H54 (cell line): Measurements from ENCODE around the gene SLC38A10.
"Not testable (repeated sequence)": the region's sequence is repeated elsewhere in the genome, so short reads cannot be mapped to it uniquely, and the experiment has no call there.

ENCODE experiments used
- DNase-seq: peaks from one replicate; pipeline ENCODE4 v3.0.0; 2011; ENCODE audit warnings: low spot score, mixed read lengths; ENCODE audit not compliant: insufficient read length
- FAIRE-seq: peaks from 3 replicates; lab custom pipeline; 2011; peaks lifted over from hg19 to GRCh38; lab: Jason Lieb, UNC
- POLR2A ChIP-seq: IDR thresholded peaks from 2 replicates; pipeline ENCODE4 v1.6.1; 2011; ENCODE audit warnings: low read depth, mild to moderate bottlenecking, low read length

Gene SLC38A10

GRCh38 chr17:81312624-81313325 lies 17.7 kb upstream of the SLC38A10 start:
- TF ChIP-seq POLR2A = no peak
- FAIRE-seq (no peak), DNase-seq (no peak)

GRCh38 chr17:81311946-81312345 lies 16.8 kb upstream of the SLC38A10 start:
- no peak for DNase-seq
- no peak for FAIRE-seq
- no peak for TF ChIP-seq POLR2A

- DNase-seq = no peak
- no peak for TF ChIP-seq POLR2A
- FAIRE-seq = no peak
These were observed 15.9 kb upstream of the SLC38A10 start for GRCh38 chr17:81310949-81311550.

GRCh38 chr17:81309859-81310839 lies 15.0 kb upstream of the SLC38A10 start:
- FAIRE-seq = no peak
- DNase-seq = no peak
- TF ChIP-seq POLR2A = no peak

GRCh38 chr17:81309140-81309858 lies 14.2 kb upstream of the SLC38A10 start:
- no peak for FAIRE-seq

GRCh38 chr17:81308784-81309139 lies 13.7 kb upstream of the SLC38A10 start:
- FAIRE-seq, DNase-seq: not testable (repeated sequence)

More at GRCh38 chr17:81309140-81309858, 14.2 kb upstream of the SLC38A10 start:
- TF ChIP-seq POLR2A = 0 out of 2 replicates have a peak, but pooled peaks have one; percentile 21
- peak; percentile 92 for DNase-seq

- DNase-seq (no peak), FAIRE-seq (no peak)
- TF ChIP-seq POLR2A = no peak
These were observed 12.8 kb upstream of the SLC38A10 start for GRCh38 chr17:81307636-81308560.

GRCh38 chr17:81306898-81307510 lies 11.9 kb upstream of the SLC38A10 start:
- FAIRE-seq (no peak), DNase-seq (no peak)
- no peak for TF ChIP-seq POLR2A

- DNase-seq = no peak
- TF ChIP-seq POLR2A = no peak
- FAIRE-seq = no peak
These were observed 11.4 kb upstream of the SLC38A10 start for GRCh38 chr17:81306491-81306890.

GRCh38 chr17:81305051-81305630 lies 10.0 kb upstream of the SLC38A10 start:
- no peak for FAIRE-seq
- no peak for TF ChIP-seq POLR2A
- DNase-seq = no peak

- DNase-seq (no peak), FAIRE-seq (no peak)
- no peak for TF ChIP-seq POLR2A
These were observed 9.3 kb upstream of the SLC38A10 start for GRCh38 chr17:81304196-81305015.
